ENCODE data around the gene NOX3. TPM values are rescaled to one million over a fixed set of nuclear protein-coding genes. Genes with fewer than 3 reads are reported as not detected.
"Not testable (repeated sequence)": the region's sequence is repeated elsewhere in the genome, so short reads cannot be mapped to it uniquely, and the experiment has no call there.

NOX3 gene
- not detected for total RNA-seq

GRCh38 chr6:155455766-155456165, at the start of gene NOX3:
Gene NOX3 (minus strand): TSS chr6:155455839. CDS start chr6:155455800, 39 bp downstream.
- no peak for DNase-seq (ENCODE audit: low read depth in 2 of 3, low spot score in 2 of 3)

- no peak for DNase-seq (ENCODE audit: low read depth in 2 of 3, low spot score in 2 of 3)
These were observed 49.4 kb upstream of the NOX3 start for GRCh38 chr6:155504848-155505607.

- no peak for DNase-seq (ENCODE audit: low read depth in 2 of 3, low spot score in 2 of 3)
These were observed 46.8 kb upstream of the NOX3 start for GRCh38 chr6:155502393-155502792.

GRCh38 chr6:155499574-155499973, 43.9 kb upstream of the NOX3 start:
- DNase-seq (ENCODE audit: low read depth in 2 of 3, low spot score in 2 of 3), result no peak

- no peak for DNase-seq (ENCODE audit: low read depth in 2 of 3, low spot score in 2 of 3)
These were observed 42.7 kb upstream of the NOX3 start for GRCh38 chr6:155498370-155498769.

GRCh38 chr6:155497273-155497672, 41.6 kb upstream of the NOX3 start:
- DNase-seq (ENCODE audit: low read depth in 2 of 3, low spot score in 2 of 3), result no peak

- DNase-seq (ENCODE audit: low read depth in 2 of 3, low spot score in 2 of 3), result no peak
These were observed 39.6 kb upstream of the NOX3 start for GRCh38 chr6:155495011-155495768.

GRCh38 chr6:155493694-155494143, 38.1 kb upstream of the NOX3 start:
- DNase-seq (ENCODE audit: low read depth in 2 of 3, low spot score in 2 of 3), result no peak

GRCh38 chr6:155493026-155493693, 37.5 kb upstream of the NOX3 start:
- DNase-seq (ENCODE audit: low read depth in 2 of 3, low spot score in 2 of 3), result no peak

GRCh38 chr6:155492061-155492735, 36.6 kb upstream of the NOX3 start:
- DNase-seq (ENCODE audit: low read depth in 2 of 3, low spot score in 2 of 3), result no peak

GRCh38 chr6:155491421-155491820, 35.8 kb upstream of the NOX3 start:
- no peak for DNase-seq (ENCODE audit: low read depth in 2 of 3, low spot score in 2 of 3)

GRCh38 chr6:155488197-155488596, 32.6 kb upstream of the NOX3 start:
- DNase-seq (ENCODE audit: low read depth in 2 of 3, low spot score in 2 of 3), result not testable (repeated sequence)

- no peak for DNase-seq (ENCODE audit: low read depth in 2 of 3, low spot score in 2 of 3)
These were observed 31.9 kb upstream of the NOX3 start for GRCh38 chr6:155487371-155488130.

- DNase-seq (ENCODE audit: low read depth in 2 of 3, low spot score in 2 of 3), result no peak
These were observed 31.2 kb upstream of the NOX3 start for GRCh38 chr6:155486721-155487294.

- no peak for DNase-seq (ENCODE audit: low read depth in 2 of 3, low spot score in 2 of 3)
These were observed 30.1 kb upstream of the NOX3 start for GRCh38 chr6:155485756-155486155.

GRCh38 chr6:155483858-155484257, 28.2 kb upstream of the NOX3 start:
- no peak for DNase-seq (ENCODE audit: low read depth in 2 of 3, low spot score in 2 of 3)

- DNase-seq (ENCODE audit: low read depth in 2 of 3, low spot score in 2 of 3), result no peak
These were observed 25.6 kb upstream of the NOX3 start for GRCh38 chr6:155481215-155481614.

- no peak for DNase-seq (ENCODE audit: low read depth in 2 of 3, low spot score in 2 of 3)
These were observed 18.1 kb upstream of the NOX3 start for GRCh38 chr6:155473741-155474140.

- DNase-seq (ENCODE audit: low read depth in 2 of 3, low spot score in 2 of 3), result no peak
These were observed 17.2 kb upstream of the NOX3 start for GRCh38 chr6:155472886-155473285.

Data from hematopoietic multipotent progenitor cell (in vitro differentiated cells).